HG02973 (cell line): ENCODE data around the gene SYNJ2.

ENCODE experiments used
- ATAC-seq: cut with Tn5 transposase; IDR thresholded peaks from one replicate; pipeline ENCODE4 v1.9.1; 2021; ENCODE audit warnings: moderate library complexity; ENCODE audit not compliant: unreplicated experiment

Gene SYNJ2

GRCh38 chr6:158110986-158111385 is 129.3 kb downstream of the SYNJ2 start:
- no peak for ATAC-seq

DNA sequence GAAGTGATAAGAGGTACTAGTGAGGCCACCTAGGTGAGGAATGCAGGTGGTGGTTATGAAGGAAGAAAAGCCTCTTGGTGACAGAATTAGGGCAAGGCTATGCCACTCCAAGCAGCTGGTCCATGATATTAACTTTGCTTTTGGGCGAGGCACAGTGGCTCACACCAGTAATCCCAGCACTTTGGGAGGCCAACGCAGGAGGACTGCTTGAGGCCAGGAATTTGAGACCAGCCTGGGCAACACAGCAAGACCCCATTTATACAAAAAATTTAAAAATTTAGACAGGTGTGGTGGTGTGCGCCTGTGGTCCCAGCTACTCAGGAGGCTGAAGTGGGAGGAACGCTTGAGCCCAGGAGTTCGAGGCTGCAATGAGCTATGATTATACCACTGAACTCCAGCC is 130.3 kb downstream of the SYNJ2 start:
- no peak for ATAC-seq

DNA sequence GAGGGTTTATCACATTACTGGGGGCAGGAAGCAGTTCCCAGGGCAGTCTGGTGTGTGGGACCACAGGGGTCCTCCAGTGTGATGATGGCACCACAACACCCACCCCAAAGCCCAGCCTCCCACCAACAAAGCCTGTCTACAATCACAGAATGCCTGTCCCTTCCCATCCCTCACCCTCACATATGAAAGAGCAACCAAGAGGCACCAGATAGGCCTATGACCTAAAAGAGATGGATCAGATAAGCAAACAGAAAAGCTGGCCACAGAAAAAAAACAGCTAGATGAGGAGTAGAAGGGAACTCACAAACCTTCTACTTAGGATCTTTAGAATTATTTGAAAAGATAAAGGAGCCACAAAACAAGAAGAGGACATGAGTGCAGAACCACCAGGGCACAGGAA is 132.1 kb downstream of the SYNJ2 start:
- ATAC-seq, result no peak

GRCh38 chr6:158115102-158115501 is 133.4 kb downstream of the SYNJ2 start:
- no peak for ATAC-seq

DNA sequence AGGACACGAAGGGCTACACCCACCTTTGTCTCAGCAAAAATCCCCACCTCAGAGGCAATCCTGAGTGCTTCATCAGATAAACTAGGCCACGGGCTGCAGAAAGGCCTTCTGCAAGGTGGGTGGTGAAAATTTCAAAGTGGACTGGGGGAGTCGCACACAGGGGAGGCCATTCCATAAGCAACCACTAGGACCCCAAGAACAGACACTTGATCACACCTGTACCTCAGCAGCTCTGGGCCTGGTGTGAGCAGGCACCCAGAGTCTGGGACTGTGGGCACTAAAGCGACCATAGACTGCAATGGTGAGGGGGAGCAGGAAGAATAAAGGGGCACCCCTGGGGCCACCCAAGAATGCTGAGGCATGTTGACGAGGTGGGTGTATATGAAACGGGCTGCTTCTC is 133.8 kb downstream of the SYNJ2 start:
- no peak for ATAC-seq

DNA sequence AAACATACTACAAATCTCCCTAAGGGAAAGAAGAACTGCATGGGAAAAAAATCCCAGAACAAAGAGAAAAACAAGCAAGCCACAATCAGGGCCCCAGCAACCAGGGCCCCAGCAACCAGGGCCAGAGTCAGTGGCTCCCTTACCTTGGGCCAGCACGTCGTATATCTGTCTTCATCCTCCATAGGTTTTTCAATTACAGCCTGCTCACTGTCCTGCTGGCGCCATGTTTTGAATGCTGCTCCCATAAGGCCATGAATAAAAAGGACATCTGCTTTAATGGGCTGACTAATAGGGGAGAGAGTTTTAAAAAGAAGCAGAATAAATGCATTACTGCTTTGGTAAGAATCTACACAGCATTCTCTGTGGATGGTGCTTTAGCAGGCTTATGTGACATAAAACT is 137.2 kb downstream of the SYNJ2 start:
- ATAC-seq, result no peak

- ATAC-seq, result no peak
These were observed 139.7 kb downstream of the SYNJ2 start for GRCh38 chr6:158121335-158121734.

DNA sequence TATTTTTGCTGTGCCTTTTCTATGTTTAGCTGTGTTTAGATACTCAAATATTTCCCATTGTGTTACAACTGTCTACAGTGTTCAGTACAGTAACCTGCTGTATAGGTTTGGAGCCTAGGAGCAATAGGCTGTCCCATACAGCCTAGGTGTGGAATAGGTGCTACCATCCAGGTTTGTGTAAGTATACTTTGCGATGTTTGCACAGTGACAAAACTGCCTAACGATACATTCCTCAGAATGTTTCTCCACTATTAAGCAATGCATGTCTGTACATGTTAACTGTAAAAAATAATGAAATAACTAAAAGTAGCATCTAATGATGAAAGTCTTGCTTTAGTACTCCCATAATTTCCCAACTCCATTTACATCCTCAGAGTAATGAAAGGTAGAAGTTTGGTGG is 140.4 kb downstream of the SYNJ2 start:
- no peak for ATAC-seq

GRCh38 chr6:158124288-158124687 is 142.6 kb downstream of the SYNJ2 start:
- no peak for ATAC-seq

DNA sequence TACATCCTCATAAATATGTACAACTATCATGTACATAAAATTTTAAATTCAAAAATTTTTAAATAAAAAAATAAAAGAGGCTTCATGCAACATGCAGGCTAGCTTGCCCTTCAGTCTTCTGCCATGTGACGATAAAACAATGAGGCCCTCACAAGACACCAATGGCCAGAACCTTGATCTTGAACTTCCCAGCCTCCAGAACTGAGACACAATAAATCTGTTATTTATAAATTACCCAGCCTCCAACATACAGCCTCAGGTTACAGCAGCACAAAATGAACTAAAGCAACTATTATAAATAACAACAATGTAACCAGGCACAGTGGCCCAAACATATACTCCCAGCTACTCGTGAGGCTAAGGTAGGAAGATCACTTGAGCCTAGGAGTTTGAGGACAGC is 143.6 kb downstream of the SYNJ2 start:
- ATAC-seq, result no peak

DNA sequence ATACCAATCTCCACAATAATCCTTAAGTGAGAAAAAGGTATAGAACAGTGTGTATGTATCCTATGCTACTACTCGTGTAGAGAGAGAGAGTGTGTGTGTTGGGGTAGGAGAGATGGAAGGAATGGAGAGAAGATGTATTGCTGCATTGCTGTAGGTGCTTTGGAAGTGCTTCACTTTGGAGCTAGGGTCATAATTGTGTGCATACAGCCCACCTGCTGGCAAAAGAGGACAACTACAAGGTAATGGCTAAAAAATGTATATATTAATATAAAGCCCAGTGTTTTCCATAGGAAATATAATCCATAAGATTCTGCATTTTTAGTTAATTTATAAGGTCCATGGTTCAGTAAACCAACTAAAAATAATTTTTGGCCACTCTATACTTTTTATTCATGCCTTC is 150.3 kb downstream of the SYNJ2 start:
- no peak for ATAC-seq

GRCh38 chr6:158142789-158143188 is 161.1 kb downstream of the SYNJ2 start:
- ATAC-seq, result no peak

GRCh38 chr6:158143700-158144099 is 162.0 kb downstream of the SYNJ2 start:
- no peak for ATAC-seq
